Testis (tissue), 2 donors: ENCODE data around the gene SPARC.

ENCODE experiments used
- POLR2A ChIP-seq: fragments of 450-650 bp; IDR thresholded peaks from one replicate; pipeline ENCODE4 v1.6.1; 2017; ENCODE audit warnings: antibody characterized with exemption, mild to moderate bottlenecking, moderate library complexity
- TF ChIP-seq, protein P1 (sequence below), 3 experiments: fragments of 450-650 bp in 2 of 3; fragments of 200-600 bp in 1 of 3; sonication (generic) in 1 of 3; IDR thresholded peaks; one replicate each; pipeline ENCODE4 v1.5.1; 2016 to 2019; ENCODE audit warnings: antibody characterized with exemption in 3 of 3, mild to moderate bottlenecking in 2 of 3, moderate library complexity in 1 of 3

DNA sequence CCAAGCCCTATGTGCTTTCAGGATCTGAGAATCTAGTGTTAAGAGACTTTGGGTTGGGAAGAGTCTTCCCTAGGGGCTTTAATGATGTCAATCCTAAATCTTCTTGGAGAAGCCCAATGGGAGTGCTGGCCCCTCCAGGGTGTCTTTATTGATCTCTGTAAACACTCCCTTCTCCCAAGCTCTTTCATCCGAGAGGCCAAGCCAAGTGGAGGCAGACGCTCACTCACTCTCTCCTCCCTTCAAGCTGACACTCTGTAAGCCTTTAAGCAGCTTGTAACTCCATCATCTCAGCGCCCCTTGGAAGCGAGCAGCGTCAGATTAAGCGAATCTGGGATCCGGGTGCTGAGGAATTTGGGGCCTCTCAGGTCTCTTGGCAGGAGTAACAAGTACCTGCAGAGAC lies 37.7 kb downstream of the SPARC start:
- TF ChIP-seq, protein P1, sequence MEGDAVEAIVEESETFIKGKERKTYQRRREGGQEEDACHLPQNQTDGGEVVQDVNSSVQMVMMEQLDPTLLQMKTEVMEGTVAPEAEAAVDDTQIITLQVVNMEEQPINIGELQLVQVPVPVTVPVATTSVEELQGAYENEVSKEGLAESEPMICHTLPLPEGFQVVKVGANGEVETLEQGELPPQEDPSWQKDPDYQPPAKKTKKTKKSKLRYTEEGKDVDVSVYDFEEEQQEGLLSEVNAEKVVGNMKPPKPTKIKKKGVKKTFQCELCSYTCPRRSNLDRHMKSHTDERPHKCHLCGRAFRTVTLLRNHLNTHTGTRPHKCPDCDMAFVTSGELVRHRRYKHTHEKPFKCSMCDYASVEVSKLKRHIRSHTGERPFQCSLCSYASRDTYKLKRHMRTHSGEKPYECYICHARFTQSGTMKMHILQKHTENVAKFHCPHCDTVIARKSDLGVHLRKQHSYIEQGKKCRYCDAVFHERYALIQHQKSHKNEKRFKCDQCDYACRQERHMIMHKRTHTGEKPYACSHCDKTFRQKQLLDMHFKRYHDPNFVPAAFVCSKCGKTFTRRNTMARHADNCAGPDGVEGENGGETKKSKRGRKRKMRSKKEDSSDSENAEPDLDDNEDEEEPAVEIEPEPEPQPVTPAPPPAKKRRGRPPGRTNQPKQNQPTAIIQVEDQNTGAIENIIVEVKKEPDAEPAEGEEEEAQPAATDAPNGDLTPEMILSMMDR (IDR thresholded peaks at IDR 0.05): no peak
- no peak for TF ChIP-seq POLR2A
